PC-3 (cell line): ENCODE data around the gene TGOLN2.

Experiments used
- CTCF ChIP-seq: fragments of 300-600 bp; sonication (generic); conservative IDR thresholded peaks from 2 replicates; pipeline ENCODE4 v1.5.1; 2017; ENCODE audit warnings: antibody characterized with exemption, low read depth, mild to moderate bottlenecking, low read length
- EZH2 ChIP-seq: fragments of 300-600 bp; sonication (generic); IDR thresholded peaks from one replicate; pipeline ENCODE4 v1.6.1; 2017; ENCODE audit warnings: antibody characterized with exemption, mild to moderate bottlenecking, low read length; ENCODE audit not compliant: unreplicated experiment
- EZH2phosphoT487 ChIP-seq: fragments of 300-600 bp; sonication (generic); IDR thresholded peaks from 2 replicates; pipeline ENCODE4 v1.6.1; 2018; ENCODE audit warnings: mild to moderate bottlenecking, antibody characterized with exemption, low read length, borderline replicate concordance

DNA sequence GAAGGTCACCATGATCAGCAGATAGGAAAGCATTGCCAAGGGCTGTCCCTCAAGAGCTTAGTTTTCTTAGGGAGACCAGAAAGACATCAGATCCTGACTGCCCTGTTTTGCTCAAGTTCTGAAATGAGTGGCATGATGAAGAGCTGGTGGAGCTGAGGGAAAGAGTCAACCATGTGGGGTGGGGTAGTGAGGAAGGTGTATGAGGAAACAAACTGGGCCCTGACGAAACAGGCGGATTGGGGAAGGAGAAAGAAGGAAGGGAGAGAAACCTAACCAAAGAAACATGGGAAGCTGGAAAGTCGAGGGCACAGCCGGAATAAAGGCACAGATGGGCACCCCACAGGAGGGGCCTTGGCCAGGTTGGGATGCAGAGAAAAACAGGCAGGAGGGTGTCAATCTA lies 8.0 kb downstream of the TGOLN2 start:
- TF ChIP-seq CTCF, result no peak
- TF ChIP-seq EZH2, result no peak
- TF ChIP-seq EZH2phosphoT487, result no peak
